NOMO-1 treated with dmso at 0.1 percent for 144 hours (cell line): Measurements from ENCODE around the gene APOBEC3F.
"Not testable (repeated sequence)": the region's sequence is repeated elsewhere in the genome, so short reads cannot be mapped to it uniquely, and the experiment has no call there.

Experiments used
- DNase-seq: peaks from one replicate; lab custom pipeline; 2025; ENCODE audit not compliant: unreplicated experiment; lab: John Stamatoyannopoulos, UW

APOBEC3F gene

GRCh38 chr22:39070186-39070585 is 29.5 kb downstream of the APOBEC3F start:
- no peak for DNase-seq

- DNase-seq, result peak; percentile 23
Measured at GRCh38 chr22:39072581-39072981, 31.9 kb downstream of the APOBEC3F start.

GRCh38 chr22:39073981-39074380 is 33.3 kb downstream of the APOBEC3F start:
- no peak for DNase-seq

- not testable (repeated sequence) for DNase-seq
Measured at GRCh38 chr22:39076155-39077025, 35.7 kb downstream of the APOBEC3F start.

GRCh38 chr22:39077026-39077840 is 36.6 kb downstream of the APOBEC3F start, which contains the start of gene APOBEC3G:
Gene APOBEC3G (plus strand): TSS chr22:39077275. CDS start chr22:39077362, 87 bp downstream.
- DNase-seq, result peak; percentile 44

- DNase-seq, result not testable (repeated sequence)
Measured at GRCh38 chr22:39077912-39078311, 37.2 kb downstream of the APOBEC3F start.

GRCh38 chr22:39078329-39078728 is 37.7 kb downstream of the APOBEC3F start:
- DNase-seq, result no peak

- not testable (repeated sequence) for DNase-seq
Measured at GRCh38 chr22:39079054-39079637, 38.5 kb downstream of the APOBEC3F start.

- DNase-seq, result no peak
Measured at GRCh38 chr22:39080052-39080762, 39.5 kb downstream of the APOBEC3F start.

- no peak for DNase-seq
Measured at GRCh38 chr22:39081016-39081415, 40.4 kb downstream of the APOBEC3F start.

- DNase-seq, result no peak
Measured at GRCh38 chr22:39081598-39081997, 40.9 kb downstream of the APOBEC3F start.

- DNase-seq, result no peak
Measured at GRCh38 chr22:39083212-39084165, 42.8 kb downstream of the APOBEC3F start.

GRCh38 chr22:39084666-39085065 is 44.0 kb downstream of the APOBEC3F start:
- no peak for DNase-seq

GRCh38 chr22:39087098-39087497 is 46.4 kb downstream of the APOBEC3F start:
- no peak for DNase-seq

GRCh38 chr22:39087881-39088684 is 47.4 kb downstream of the APOBEC3F start:
- no peak for DNase-seq

- DNase-seq, result no peak
Measured at GRCh38 chr22:39088685-39089032, 48.0 kb downstream of the APOBEC3F start.

- no peak for DNase-seq
Measured at GRCh38 chr22:39089928-39090327, 49.3 kb downstream of the APOBEC3F start.

GRCh38 chr22:39090426-39091064 is 49.9 kb downstream of the APOBEC3F start:
- DNase-seq, result no peak
